GM18517 (cell line): ENCODE results near the gene RGP1.

ENCODE experiments used
- ATAC-seq: cut with Tn5 transposase; IDR thresholded peaks from one replicate; pipeline ENCODE4 v1.9.1; 2021; ENCODE audit warnings: mild to moderate bottlenecking, moderate library complexity; ENCODE audit not compliant: unreplicated experiment

Gene RGP1

DNA sequence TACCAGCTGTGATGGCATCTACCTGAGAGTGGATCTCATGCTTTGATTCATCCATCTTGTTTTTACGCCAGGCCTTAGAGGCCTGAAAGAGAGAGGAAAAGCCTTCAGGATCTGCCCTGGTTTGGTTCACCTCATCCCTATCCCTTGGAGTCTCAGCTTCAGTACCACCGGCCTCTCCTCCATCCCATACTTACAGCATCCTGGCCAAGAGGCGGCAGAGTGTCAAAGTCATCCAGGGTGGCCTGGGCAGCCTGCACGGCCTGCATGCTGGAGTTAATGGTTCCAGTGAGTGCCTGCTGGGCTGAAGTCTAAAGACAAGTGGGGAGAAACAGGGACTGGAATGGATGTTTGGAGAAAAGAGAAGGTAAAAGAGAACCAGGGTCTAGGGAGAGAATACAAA, 29.5 kb upstream of the RGP1 start:
- no peak for ATAC-seq

DNA sequence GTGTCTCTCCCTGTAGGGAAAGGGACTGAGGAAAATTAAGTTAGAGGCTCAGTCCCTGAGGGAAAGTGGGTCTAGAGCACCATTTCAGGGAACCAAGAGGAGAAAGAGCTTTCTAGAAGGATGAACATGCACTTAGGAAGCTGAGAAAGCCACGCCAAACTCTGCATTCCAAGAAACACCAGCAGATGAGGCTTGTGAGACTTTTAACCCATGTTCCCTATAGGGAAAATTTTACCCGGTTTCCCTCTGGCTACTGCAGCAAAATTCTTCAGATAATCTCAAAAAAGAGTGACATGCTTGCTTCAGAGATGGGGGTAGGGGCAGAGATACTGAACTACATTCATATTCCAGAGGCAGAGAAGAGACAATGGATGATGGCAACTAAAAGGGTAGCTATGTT, 25.7 kb upstream of the RGP1 start:
- ATAC-seq = no peak

DNA sequence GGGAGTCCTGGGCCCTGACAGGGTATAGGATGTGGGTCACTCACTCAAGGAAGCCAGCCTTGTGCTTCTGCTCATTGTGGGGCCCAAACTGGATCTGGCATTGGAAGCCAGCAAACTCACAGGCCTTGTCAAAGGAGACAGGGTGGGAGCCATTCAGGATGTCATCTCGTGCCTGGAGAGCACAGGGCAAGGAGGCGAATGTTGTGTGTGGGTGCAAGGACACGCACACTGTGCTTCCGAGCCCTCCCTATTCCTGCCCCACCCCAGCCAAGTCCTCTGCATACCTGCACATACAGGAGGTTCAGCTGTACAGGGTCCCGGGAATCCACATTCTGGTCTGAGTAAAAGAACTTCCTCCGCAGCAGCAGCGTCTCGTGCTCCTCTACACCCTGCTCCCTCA, 25.2 kb upstream of the RGP1 start:
- no peak for ATAC-seq

DNA sequence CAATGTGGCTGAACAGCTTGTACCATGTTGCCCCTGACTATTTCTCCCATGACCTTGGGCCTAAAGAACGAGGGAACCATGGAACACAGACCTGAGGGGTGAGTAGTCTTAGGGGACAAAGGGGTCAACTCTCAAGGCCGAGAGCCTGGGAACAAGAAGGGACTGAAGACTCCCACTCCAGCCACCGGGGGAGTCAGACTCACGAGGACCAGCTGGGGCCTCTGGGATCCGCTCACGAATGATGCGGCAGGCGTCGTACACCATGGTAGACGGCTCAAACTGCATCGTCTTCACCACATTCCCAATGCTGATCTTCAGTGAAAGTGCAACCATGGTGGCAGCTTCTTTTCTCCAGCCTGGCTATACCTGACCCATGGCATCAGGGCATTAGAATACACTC, 23.7 kb upstream of the RGP1 start:
- ATAC-seq = no peak

DNA sequence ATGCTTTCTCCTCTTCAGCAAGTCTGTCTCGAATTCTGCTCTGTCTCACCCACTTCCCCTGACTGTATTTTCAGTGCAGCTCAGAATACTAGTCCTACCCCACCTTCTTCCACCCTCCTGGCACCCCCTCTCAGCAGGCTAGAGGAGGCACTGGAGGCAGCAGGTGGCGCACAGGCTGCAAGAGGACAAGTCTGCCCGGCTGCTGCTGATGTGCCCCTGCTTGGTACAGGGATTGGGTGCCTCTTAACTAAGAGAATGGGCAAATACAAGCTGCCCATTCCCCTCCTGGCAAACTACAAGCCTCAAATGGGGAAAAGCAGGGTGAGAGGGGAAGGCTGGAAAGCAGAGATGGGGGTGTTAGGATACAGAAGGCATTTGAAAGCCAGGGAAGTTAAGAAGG, 22.2 kb upstream of the RGP1 start:
- ATAC-seq = no peak

DNA sequence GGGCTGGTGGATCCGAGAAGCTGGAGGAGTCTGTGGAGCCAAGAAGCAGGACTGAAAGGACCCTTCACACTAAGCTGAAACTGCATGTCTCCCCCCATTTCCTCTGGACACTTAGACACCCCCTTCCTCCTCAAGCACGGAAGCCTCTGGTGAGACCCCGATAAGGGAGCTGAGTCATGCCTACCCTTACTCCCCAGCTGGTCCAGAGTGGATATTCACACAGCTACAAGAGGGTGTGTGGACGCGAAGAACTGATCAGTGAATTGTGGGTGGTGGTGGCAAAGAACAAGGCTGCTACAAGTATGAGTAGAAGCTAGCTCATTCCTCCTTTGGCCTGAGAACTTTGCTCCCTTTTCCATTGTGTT, 21.4 kb upstream of the RGP1 start:
- no peak for ATAC-seq

DNA sequence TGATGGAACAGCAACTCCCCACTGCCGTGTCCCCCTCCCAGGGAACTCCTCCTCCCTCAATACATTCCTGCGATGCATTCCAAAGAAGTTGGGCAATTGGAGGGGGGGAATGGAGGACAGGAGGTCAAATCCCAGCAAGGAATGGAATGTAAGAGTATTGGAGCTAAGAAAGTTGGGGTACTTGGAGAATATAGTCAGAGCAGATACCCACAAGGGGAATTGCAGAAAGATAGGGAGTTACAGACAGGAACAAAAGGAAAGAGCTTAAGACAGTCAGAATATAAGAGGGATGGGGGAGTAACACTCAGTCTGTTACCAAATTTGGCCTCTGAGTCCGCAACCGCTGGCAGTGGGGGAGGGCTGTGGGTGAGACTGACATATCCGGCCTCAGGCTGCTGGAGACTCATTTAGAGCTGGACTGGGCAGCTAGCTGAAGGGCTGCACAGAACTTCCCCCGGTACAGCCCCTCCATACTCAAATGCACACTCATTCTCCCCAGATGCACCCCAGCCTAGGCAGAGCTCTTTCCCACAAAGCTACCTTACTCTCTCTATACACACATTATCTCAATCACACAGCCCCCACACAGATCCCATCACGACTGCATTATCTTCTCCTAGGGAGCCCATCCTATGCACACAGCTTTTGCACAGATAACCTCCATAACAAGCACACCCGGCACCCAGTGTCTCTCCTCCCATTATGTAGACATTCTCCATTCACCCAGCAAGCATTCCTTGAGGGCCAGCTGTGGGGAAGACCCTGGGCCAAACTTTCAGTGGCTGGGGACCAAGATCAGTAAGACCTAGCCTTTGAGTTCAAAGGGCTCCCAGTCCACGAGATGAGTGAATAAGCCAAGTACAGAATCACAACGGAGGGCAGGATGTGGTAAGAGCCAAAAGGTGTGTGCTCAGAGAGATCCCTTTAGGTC, 20.8 kb upstream of the RGP1 start:
- ATAC-seq = no peak

DNA sequence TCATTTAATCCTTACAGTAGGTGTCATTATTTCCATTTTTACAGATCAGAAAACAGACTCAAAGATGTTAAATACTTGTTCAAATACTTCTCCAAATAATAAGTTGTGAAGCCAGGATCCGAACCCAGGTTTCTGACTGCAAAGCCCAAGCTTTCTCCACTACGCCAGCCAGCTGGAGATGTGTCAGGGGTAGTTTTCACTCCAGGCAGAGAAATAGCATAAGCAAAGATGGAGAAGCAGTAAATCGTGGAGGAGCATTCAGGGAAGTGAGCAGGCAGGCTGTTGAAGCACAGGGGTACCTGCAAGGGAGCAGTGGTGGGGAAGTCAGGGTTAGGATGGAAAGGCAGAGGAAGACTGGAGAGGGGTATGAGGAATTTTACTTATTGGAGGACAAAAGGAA, 20.0 kb upstream of the RGP1 start:
- no peak for ATAC-seq

DNA sequence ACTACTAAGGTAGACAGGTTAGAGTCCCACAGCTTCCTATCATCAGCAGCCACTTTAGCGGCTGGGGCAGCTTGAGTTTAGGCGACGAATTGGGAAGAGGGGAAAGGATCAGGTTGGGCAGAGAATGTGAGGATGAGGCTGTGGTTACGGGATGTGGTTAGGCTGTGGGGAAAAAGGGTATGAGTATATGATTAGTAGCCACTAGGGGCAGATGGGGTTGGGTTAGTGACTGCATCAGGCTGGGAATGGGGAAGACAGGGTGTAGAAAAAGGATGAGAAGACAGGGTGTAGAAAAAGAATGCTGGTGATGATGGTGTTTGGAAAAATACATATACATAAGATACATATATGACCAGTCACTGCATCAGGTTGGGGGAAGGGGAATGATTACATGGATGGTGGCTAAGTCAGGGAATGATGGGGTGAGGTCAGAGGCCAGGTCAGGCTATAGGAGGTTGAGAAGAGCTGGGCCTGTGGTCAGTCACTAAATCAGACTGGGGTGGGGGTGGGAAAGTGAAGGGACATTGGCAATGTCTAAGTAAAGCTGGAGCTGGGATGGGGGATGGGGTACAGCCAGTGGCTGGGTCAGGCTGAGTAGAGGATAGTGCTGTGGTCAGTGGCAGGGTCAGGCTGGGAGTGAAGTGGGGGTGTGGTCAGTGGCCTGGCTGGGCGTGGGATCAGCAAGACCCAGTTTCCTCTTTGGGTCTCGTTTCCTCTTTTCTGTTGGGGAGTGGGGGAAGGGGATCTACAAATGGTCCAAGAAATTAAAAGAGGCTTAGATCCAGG, 19.2 kb upstream of the RGP1 start:
- no peak for ATAC-seq

DNA sequence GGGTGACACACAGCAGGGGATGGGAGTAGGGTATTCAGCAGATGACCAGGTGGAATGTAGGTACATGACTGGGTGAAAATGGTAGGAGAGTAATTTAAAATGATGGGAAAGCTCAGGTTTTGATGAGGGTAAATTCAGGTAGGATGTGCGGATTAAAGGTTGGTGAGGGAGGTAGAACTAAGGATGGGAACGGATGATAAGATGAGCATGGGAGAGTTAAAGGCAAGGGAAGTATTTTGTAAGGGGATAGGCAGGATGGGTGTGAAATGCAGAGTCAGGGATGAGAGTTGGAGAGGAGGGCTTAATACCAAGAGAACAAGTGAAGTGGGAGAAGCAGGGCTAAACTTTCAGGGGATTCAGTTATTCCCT, 18.6 kb upstream of the RGP1 start:
- ATAC-seq = no peak

DNA sequence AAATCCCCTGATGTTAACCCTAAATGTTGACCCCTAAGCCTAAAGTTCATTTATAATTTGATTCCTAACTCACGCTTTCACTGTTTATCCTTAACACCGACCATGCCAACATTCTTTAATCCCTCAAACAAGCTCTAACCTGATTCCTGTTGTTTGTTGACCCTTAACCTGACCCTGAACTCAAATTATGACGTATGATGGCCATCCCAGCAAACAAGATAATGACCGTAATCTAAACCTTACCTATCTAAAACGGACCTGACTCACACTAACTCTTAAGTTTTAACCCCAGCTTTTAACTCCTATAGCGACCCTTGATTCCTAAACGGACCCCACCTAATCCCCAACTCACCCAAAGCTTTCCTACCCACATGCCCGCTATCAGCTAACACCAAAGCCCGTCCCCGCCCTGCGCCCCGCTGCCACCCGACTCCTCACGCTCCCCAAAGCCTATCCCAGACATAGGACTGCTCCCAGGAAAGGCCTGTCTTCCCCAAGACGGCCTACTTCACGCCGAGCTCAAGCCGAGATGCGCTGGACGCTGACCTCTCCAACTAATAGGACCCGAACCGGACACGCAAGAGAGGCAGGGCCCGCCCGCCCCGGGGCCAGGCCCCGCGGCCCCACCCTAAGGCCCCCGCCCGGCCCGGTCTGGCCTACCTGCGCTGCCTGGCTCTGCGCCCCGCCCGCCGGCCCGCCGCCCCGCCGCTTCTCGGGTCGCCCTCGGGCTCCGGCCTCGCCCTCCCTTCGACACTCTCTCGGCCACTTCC, 17.5 kb upstream of the RGP1 start:
- ATAC-seq = no peak

DNA sequence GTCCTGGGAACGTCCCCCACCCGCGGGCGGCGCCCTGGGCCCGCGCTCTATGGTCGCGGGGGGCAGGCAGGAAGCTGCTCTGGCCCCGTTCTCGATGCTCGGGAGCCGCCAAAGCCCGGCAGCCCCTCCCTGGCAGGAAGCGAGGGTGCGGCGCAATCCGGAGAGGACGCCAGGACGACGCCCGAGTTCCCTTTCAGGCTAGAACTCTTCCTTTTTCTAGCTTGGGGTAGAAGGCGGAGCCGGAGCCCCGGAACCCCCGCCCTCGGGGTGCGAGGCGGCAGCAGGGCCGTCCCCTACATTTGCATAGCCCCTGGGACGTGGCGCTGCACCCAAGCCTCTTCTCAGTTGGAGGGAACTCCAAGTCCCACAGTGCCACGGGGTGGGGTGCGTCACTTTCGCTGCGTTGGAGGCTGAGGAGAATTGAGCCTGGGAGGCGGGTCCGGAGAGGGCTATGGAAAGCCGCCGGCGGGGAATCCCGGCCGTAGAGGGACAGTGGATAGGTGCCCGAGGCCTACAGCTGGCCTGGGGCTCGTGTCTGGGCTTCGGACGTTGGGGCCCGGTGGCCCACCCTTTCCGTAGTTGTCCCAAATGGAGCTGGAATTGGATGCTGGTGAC, 16.8 kb upstream of the RGP1 start, which contains the start of the genes CREB3 and TLN1:
TSS of gene CREB3 (plus strand) at position 482 of the 615 bp plus-strand sequence. CDS start at position 589, 107 bp downstream.
TSS of gene TLN1 (minus strand) at position 11 of the 615 bp plus-strand sequence. CDS start 6,501 bp downstream, outside the sequence.
- ATAC-seq = peak; percentile 80

DNA sequence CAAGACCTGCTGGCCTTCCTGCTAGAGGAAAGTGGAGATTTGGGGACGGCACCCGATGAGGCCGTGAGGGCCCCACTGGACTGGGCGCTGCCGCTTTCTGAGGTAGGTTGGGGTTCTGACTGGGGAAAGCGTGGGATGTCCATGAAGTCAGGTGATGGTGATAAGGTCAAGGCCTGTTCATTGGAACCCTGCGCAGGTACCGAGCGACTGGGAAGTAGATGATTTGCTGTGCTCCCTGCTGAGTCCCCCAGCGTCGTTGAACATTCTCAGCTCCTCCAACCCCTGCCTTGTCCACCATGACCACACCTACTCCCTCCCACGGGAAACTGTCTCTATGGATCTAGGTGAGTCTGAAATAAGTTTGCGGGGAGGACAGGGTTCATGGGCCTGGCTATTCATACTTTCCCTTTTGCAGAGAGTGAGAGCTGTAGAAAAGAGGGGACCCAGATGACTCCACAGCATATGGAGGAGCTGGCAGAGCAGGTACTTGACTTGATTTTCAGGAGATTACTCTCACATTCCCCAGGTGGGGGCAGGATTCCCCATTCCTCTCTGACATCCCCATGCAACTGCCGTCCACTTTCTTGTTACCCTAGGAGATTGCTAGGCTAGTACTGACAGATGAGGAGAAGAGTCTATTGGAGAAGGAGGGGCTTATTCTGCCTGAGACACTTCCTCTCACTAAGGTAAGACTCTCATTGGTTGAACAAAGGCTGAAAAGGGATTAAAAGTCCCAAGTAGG, 16.1 kb upstream of the RGP1 start:
- ATAC-seq = peak; percentile 4

DNA sequence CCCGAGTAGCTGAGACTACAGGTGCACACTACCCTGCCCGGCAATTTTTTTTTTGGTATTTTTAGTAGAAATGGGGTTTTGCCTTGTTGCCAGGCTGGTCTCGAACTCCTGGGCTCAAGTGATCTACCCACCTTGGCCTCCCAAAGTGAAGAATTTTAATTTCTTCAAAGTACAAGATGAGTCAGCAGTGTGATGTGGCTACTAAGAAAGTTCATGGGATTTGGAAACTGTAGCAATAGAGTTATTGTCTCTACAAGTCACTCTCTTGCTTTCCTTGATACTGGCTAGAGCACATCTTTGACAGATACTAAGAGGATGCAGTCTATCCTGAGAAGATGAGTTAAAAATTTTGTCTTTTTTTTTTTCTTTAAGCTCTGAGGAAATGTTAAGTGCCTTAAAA, 15.0 kb upstream of the RGP1 start:
- no peak for ATAC-seq

DNA sequence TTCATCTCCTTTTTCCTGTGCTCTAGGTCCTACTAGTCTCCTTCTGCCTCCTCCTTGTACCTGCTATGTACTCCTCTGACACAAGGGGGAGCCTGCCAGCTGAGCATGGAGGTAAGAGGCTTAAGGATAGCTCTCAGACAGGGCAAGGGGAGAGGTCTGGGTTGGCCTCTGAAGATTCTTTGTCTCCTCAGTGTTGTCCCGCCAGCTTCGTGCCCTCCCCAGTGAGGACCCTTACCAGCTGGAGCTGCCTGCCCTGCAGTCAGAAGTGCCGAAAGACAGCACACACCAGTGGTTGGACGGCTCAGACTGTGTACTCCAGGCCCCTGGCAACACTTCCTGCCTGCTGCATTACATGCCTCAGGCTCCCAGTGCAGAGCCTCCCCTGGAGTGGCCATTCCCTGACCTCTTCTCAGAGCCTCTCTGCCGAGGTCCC, 12.9 kb upstream of the RGP1 start:
- ATAC-seq = no peak

DNA sequence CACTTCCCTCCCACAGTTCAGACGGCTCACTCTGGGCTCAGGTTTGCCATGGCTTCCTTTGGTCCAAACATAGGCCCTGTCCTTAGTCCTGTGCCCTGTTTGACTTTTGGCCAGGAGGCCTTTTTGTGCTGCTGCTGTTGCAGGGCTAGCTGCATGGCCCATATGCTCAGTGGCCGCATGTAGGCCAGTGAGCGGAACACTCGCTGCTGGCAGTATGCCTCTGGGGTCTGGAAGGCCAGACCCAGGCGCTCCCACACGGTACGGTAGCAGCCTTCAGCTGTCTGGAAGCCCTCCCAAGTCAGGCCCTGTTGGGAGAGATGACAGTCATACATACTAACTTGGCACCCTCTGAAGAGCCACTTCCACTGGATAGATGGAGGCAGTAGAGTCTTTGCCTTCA, 11.9 kb upstream of the RGP1 start:
- ATAC-seq = no peak

DNA sequence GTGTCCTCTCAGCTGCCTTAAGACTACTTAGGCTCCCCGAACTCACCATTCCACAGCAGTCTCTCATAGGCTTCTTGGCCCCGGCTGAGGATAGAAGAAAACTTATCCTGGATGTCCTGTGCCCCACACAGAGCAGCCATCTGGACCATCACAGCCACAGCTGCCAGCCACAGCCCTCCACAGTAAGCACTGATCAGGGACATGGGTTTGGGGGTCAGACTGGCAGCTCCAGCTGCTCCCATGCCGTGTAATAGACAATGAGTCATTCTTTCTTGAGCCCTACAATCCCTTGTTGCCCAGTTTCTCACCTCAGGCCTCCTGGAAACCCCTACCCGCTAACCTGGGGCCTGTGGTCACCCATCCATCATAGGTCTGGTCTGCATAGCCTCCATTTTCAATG, 10.9 kb upstream of the RGP1 start:
- no peak for ATAC-seq

DNA sequence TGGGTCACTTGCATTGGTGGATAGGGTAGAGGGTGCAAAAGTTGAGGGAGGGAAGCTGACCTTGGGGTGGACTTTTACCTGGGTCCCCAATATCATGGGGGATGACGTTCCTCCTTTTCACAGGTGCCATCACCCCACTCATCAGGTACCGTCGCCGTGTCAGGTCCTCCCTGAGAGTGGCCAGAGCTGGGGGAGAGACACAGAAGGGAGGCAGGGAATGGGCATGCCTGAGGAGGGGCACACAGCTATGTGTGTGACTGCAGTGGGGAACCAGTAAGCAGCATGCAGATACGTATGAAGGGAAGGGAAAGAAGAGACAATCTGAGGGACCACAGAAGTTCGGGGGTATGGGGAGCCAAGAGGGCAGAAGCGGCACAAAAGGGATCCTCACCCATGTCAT, 10.2 kb upstream of the RGP1 start:
- ATAC-seq = no peak

DNA sequence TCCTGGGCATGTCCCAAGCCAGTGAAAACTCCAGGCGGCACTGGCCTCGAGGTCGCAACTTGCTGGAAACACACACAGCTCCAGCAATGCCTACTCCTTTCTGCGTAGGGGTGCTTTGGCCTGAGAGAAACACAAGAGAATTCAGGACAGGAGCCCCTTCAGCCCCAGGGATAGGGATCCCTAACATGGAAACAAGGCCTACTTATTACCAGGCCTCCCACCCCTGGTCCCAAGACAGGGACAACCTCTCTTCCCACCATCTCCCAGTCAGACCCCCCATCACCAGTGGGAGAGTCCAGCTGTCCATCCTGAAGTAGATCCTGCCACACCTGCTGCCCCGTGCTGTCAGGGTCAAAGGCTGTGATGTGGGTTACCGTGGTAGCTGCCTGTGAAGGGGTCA, 8.8 kb upstream of the RGP1 start:
- ATAC-seq = no peak

DNA sequence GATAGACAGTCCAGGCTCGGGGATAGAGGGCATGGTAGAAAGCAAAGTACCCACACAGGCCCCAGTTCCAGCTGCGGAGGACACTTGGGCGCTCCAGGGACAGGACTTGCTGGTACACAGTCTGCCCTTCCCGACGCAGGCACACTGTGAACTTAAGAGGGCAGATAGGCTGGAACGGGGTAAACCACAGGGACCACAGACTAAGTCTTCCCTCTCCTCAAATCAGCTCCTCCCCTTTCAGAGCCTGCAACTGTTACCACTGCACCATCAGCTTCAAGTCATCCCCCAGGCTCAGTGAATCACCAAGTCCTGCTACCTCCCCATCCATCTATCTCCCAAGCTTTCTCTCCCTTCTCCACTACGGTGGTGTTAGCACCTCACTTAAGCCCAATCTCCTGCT, 7.3 kb upstream of the RGP1 start:
- no peak for ATAC-seq
